ENCODE measurements around the gene NCBP3. TPM values are rescaled to one million over a fixed set of nuclear protein-coding genes. Genes with fewer than 3 reads are reported as not detected.

Gene NCBP3
- total RNA-seq, 2 donors from 2014 or later, result 14.8 to 370 TPM

DNA sequence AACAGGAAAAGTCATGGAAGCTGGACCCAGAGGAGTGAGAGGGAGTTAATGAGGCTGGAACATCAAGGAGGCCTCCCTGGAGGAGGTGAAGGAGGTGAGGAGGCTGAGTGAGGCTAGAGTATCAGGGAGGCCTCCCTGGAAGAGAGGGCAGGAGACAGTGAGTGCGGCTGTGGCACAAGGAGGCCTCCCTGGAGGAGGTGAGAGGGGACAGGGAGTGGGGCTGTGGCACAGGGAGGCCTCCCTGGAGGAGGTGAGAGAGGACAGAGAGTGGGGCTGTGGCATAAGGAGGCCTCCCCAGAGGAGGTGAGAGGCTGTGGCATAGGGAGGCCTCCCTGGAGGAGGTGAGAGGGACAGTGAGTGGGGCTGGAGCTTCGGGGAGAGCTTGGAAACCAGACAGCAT, 41.3 kb upstream of the NCBP3 start:
- H3K4me3 ChIP-seq, result no peak overlapping the region
- intact Hi-C loops (cut with DNase I), result no loop called here
- 68% methylated on average over 2 of the region's 2 CpGs for WGBS
- peaks cover 13% of the 10 kb centered on the region for H3K4me1 ChIP-seq (replicated peaks)
- peak overlapping the region; percentile 87 to 90 for H3K27ac ChIP-seq
- no peak for DNase-seq (ENCODE audit: low spot score)
- no peaks in the 10 kb centered on the region for H3K36me3 ChIP-seq
- no peaks in the 10 kb centered on the region for H3K9me3 ChIP-seq
- H3K27me3 ChIP-seq (replicated peaks; ENCODE audit: insufficient read depth), result no peaks in the 10 kb centered on the region
- TF ChIP-seq POLR2A (IDR thresholded peaks at IDR 0.05) (no peak), POLR2AphosphoS5 (IDR thresholded peaks at IDR 0.05) (no peak)
- TF ChIP-seq, protein P1, sequence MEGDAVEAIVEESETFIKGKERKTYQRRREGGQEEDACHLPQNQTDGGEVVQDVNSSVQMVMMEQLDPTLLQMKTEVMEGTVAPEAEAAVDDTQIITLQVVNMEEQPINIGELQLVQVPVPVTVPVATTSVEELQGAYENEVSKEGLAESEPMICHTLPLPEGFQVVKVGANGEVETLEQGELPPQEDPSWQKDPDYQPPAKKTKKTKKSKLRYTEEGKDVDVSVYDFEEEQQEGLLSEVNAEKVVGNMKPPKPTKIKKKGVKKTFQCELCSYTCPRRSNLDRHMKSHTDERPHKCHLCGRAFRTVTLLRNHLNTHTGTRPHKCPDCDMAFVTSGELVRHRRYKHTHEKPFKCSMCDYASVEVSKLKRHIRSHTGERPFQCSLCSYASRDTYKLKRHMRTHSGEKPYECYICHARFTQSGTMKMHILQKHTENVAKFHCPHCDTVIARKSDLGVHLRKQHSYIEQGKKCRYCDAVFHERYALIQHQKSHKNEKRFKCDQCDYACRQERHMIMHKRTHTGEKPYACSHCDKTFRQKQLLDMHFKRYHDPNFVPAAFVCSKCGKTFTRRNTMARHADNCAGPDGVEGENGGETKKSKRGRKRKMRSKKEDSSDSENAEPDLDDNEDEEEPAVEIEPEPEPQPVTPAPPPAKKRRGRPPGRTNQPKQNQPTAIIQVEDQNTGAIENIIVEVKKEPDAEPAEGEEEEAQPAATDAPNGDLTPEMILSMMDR (IDR thresholded peaks at IDR 0.05), result no peak

DNA sequence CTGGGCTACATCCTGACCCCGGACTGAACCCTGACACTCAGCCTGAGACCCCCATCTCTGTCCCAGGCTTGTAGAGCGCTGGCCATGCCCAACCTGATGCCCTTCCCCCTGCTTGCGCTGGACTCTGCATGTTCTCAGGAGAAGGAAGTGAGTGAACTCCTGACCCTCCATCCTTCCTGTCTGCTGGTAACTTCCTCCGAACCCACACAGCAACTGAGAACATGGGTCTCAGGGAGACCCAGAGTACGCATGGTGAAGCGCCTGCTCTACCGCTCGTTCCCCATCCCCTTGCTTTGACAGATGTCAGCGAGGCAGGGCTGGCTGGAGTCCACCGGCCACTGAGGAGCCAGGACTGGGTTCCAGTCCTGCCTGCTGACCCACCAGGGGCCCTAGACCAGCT, 40.7 kb upstream of the NCBP3 start:
- Histone ChIP-seq H3K9me3 (no peaks in the 10 kb centered on the region), H3K27ac (peak overlapping the region; percentile 87 to 90), H3K36me3 (no peaks in the 10 kb centered on the region), H3K4me3 (no peak overlapping the region), H3K4me1 (replicated peaks) (peaks cover 12% of the 10 kb centered on the region), H3K27me3 (replicated peaks; ENCODE audit: insufficient read depth) (no peaks in the 10 kb centered on the region)
- TF ChIP-seq POLR2AphosphoS5 (IDR thresholded peaks at IDR 0.05), result no peak
- no peak for TF ChIP-seq POLR2A (IDR thresholded peaks at IDR 0.05)
- TF ChIP-seq, protein P1 (IDR thresholded peaks at IDR 0.05), result no peak
- 82% methylated on average over 10 of the region's 10 CpGs for WGBS
- intact Hi-C loops (cut with DNase I), result no loop called here
- DNase-seq (ENCODE audit: low spot score), result no peak

DNA sequence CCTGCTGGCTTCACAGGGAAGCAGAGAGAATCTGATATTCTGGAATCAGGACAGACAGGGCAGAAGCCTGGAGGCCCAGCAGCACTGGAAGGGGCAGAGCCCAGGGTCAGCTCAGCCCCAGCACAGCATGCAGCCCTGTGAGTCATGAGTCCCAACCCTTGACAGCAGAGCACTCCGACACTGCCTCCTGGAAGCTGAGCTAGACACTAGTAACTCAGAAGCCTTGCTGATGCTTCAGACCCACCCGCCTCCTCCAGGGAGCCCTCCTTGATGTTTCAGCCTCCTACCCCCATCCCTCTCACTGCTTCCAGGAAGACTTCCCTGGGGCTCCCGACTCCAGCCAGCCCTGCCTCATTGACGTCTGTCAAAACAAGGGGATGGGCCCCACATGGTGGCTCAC, 39.9 kb upstream of the NCBP3 start:
- no peak for DNase-seq (ENCODE audit: low spot score)
- H3K27ac ChIP-seq, result no peak overlapping the region

DNA sequence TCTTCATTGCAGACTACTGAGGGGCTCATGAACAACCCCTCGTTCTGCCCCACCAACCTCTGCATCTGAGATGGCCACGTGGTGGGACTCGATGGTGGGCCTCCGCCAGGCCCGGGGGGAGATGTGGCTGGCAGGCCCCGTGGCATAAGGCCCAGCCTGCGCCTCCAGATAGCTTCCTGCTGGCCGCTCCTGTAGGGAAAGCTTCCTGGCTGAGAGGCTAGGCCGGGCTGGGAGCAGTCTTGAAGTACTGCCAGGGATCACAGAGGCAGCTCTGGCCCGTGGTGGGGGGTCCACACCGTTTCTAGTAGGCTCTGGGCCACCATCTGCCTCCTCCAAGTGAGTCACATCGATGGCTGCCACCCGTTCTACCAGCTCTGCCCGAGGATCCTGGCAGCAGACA, 39.2 kb upstream of the NCBP3 start:
- Histone ChIP-seq H3K27me3 (replicated peaks; ENCODE audit: insufficient read depth) (no peaks in the 10 kb centered on the region), H3K9me3 (no peaks in the 10 kb centered on the region), H3K4me3 (no peak overlapping the region), H3K4me1 (replicated peaks) (peaks cover 12% of the 10 kb centered on the region), H3K36me3 (no peaks in the 10 kb centered on the region), H3K27ac (peak overlapping the region in 1 of 2 donors; percentile 15)
- no peak for TF ChIP-seq POLR2AphosphoS5 (IDR thresholded peaks at IDR 0.05)
- intact Hi-C loops (cut with DNase I), result no loop called here
- WGBS, result 78% methylated on average over 12 of the region's 14 CpGs
- DNase-seq (ENCODE audit: low spot score), result no peak

More for the DNA sequence above, 39.9 kb upstream of the NCBP3 start:
- WGBS, result 96% methylated on average over 4 of the region's 4 CpGs
- H3K4me1 ChIP-seq (replicated peaks), result peaks cover 12% of the 10 kb centered on the region
- TF ChIP-seq, protein P1 (IDR thresholded peaks at IDR 0.05), result no peak
- TF ChIP-seq POLR2AphosphoS5 (IDR thresholded peaks at IDR 0.05) (no peak), POLR2A (IDR thresholded peaks at IDR 0.05) (no peak)
- H3K36me3 ChIP-seq, result no peaks in the 10 kb centered on the region
- no peak overlapping the region for H3K4me3 ChIP-seq
- intact Hi-C loops (cut with DNase I), result no loop called here
- H3K27me3 ChIP-seq (replicated peaks; ENCODE audit: insufficient read depth), result no peaks in the 10 kb centered on the region
- no peaks in the 10 kb centered on the region for H3K9me3 ChIP-seq

DNA sequence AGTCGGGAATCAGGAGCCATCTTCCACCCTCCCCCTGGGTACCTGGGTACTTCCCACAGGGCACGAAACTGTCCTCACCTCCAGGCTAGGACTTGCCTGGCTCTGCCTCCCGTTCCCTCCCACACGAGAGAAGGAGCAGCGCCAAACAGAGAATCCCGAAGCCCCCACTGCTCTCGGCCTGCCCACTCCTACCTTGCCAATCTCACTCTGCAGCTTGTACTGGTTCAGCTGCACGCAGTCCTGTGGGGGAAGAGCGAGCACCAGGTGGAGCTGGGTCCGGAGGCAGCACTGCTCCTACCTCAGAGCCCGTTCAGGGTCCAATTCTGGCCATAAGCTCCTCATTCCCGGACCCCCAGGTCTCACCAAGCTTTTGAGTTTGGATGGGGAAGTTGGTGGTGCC, 38.1 kb upstream of the NCBP3 start:
- Histone ChIP-seq H3K36me3 (no peaks in the 10 kb centered on the region), H3K27me3 (replicated peaks; ENCODE audit: insufficient read depth) (no peaks in the 10 kb centered on the region), H3K4me1 (replicated peaks) (peaks cover 12% of the 10 kb centered on the region), H3K27ac (no peak overlapping the region), H3K4me3 (no peak overlapping the region), H3K9me3 (no peaks in the 10 kb centered on the region)
- DNase-seq (ENCODE audit: low spot score), result no peak
- TF ChIP-seq POLR2A (IDR thresholded peaks at IDR 0.05), result no peak
- TF ChIP-seq POLR2AphosphoS5 (IDR thresholded peaks at IDR 0.05), result no peak
- intact Hi-C loops (cut with DNase I), result no loop called here
- WGBS, result 60% methylated on average over 12 of the region's 12 CpGs

DNA sequence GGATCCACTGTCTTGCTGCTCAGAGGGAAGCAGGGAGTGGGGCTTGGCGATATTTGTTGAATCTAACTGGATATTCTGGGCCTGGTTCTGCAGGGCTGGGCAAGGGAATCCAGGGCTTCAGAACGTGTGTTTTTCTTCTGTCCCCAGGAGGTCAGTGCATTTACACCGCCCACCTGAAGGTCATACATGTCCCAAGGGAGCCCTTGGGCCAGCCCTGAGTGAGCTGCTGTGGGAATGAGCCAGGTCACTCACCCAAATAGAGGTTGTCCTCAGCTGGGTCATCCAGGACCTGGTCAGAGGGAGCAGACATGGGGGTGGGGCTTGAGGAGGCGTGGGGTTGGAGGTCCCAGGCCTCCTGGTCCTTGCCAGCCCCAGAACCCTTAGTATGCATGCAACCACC, 36.2 kb upstream of the NCBP3 start:
- H3K4me1 ChIP-seq (replicated peaks), result peaks cover under 1% of the 10 kb centered on the region
- no peak overlapping the region for H3K4me3 ChIP-seq
- no peaks in the 10 kb centered on the region for H3K36me3 ChIP-seq
- TF ChIP-seq, protein P1 (IDR thresholded peaks at IDR 0.05), result no peak
- TF ChIP-seq POLR2A (IDR thresholded peaks at IDR 0.05) (no peak), POLR2AphosphoS5 (IDR thresholded peaks at IDR 0.05) (no peak)
- no peak overlapping the region for H3K27ac ChIP-seq
- H3K27me3 ChIP-seq (replicated peaks; ENCODE audit: insufficient read depth), result no peaks in the 10 kb centered on the region
- 83% methylated on average over 3 of the region's 4 CpGs for WGBS
- DNase-seq (ENCODE audit: low spot score), result no peak
- intact Hi-C loops (cut with DNase I), result no loop called here
- H3K9me3 ChIP-seq, result no peaks in the 10 kb centered on the region

Measured in prostate gland (tissue), 2 donors.